GM23338 (cell line): Measurements from ENCODE around the gene CTNNA3. TPM values are rescaled to one million over a fixed set of nuclear protein-coding genes. Genes with fewer than 3 reads are reported as not detected.

Source experiments
- ATAC-seq: fragments of 200-7000 bp; cut with Tn5 transposase; 3 replicates; pipeline ENCODE4 v1.9.1; 2020
- DNase-seq: peaks from one replicate; pipeline ENCODE4 v3.0.0-alpha.2; 2015; ENCODE audit warnings: low spot score
- H2AFZ ChIP-seq: fragments of 200-600 bp; sonication (generic); 2 replicates; pipeline ENCODE4 v1.8.0; 2016; ENCODE audit warnings: antibody characterized with exemption, mild to moderate bottlenecking, moderate library complexity
- H3F3A ChIP-seq: fragments of 200-600 bp; sonication (generic); replicated peaks from 2 replicates; pipeline ENCODE4 v1.8.0; 2017; ENCODE audit warnings: antibody characterized with exemption, mixed run types, low read depth
- H3K27ac ChIP-seq: fragments of 200-600 bp; sonication (generic); 2 replicates; pipeline ENCODE4 v1.6.1; 2016; ENCODE audit warnings: low read depth
- H3K27me3 ChIP-seq: fragments of 200-600 bp; sonication (generic); 2 replicates; pipeline ENCODE4 v1.8.0; 2016; ENCODE audit warnings: mild to moderate bottlenecking, mixed run types, moderate library complexity; ENCODE audit not compliant: insufficient read depth
- H3K36me3 ChIP-seq: fragments of 200-600 bp; sonication (generic); 2 replicates; pipeline ENCODE4 v1.8.0; 2016; ENCODE audit warnings: mild to moderate bottlenecking; ENCODE audit not compliant: insufficient read depth
- H3K4me1 ChIP-seq: fragments of 200-600 bp; sonication (generic); 2 replicates; pipeline ENCODE4 v1.8.0; 2016; ENCODE audit warnings: mild to moderate bottlenecking, moderate library complexity; ENCODE audit not compliant: insufficient read depth
- H3K4me2 ChIP-seq: fragments of 200-600 bp; sonication (generic); 2 replicates; pipeline ENCODE4 v1.7.1; 2017; ENCODE audit warnings: mixed run types
- H3K4me3 ChIP-seq: fragments of 200-600 bp; sonication (generic); 2 replicates; pipeline ENCODE4 v1.6.1; 2016; ENCODE audit warnings: mixed run types
- H3K79me2 ChIP-seq: fragments of 200-600 bp; sonication (generic); replicated peaks from 2 replicates; pipeline ENCODE4 v1.8.0; 2017; ENCODE audit warnings: mild to moderate bottlenecking; ENCODE audit not compliant: insufficient read depth
- H3K9me2 ChIP-seq: fragments of 200-600 bp; sonication (generic); 2 replicates; pipeline ENCODE4 v1.8.0; 2017; ENCODE audit not compliant: insufficient read depth
- H4K20me1 ChIP-seq: fragments of 200-600 bp; sonication (generic); replicated peaks from 2 replicates; pipeline ENCODE4 v1.8.0; 2017; ENCODE audit warnings: mild to moderate bottlenecking; ENCODE audit not compliant: insufficient read depth
- H3K27ac Mint-ChIP-seq: 2 replicates; pipeline ENCODE4 v1.8.0; 2020; ENCODE audit warnings: inconsistent platforms, mild to moderate bottlenecking, moderate library complexity, mixed read lengths
- H3K27me3 Mint-ChIP-seq: 3 replicates; pipeline ENCODE4 v1.8.0; 2022; ENCODE audit warnings: low read depth, mild to moderate bottlenecking, moderate library complexity, mixed read lengths, inconsistent platforms; ENCODE audit not compliant: insufficient read depth, poor library complexity
- H3K36me3 Mint-ChIP-seq: 3 replicates; pipeline ENCODE4 v1.8.0; 2021; ENCODE audit warnings: low read depth, mild to moderate bottlenecking, inconsistent platforms, moderate library complexity, mixed read lengths
- H3K4me1 Mint-ChIP-seq: 3 replicates; pipeline ENCODE4 v1.8.0; 2020; ENCODE audit warnings: mild to moderate bottlenecking, inconsistent platforms, mixed read lengths
- H3K4me3 Mint-ChIP-seq: 3 replicates; pipeline ENCODE4 v1.8.0; 2021; ENCODE audit warnings: moderate library complexity, mild to moderate bottlenecking, inconsistent platforms, mixed read lengths
- H3K9me3 Mint-ChIP-seq: 3 replicates; pipeline ENCODE4 v1.8.0; 2020; ENCODE audit warnings: moderate library complexity, mild to moderate bottlenecking, inconsistent platforms, mixed read lengths
- CREB1 ChIP-seq: fragments of 250-450 bp; sonication (Bioruptor Pico); IDR thresholded peaks from 2 replicates; pipeline ENCODE4 v1.5.0; 2020; ENCODE audit warnings: low read depth, mild to moderate bottlenecking, moderate library complexity
- CTCF ChIP-seq, 2 experiments: fragments of 200-600 bp in 1 of 2; sonication (generic) in 1 of 2; conservative IDR thresholded peaks; 2 replicates each; pipeline versions ENCODE4 v1.5.1 to v1.6.1; 2016 to 2017; ENCODE audit warnings: antibody characterized with exemption in 2 of 2, low read depth in 2 of 2, mild to moderate bottlenecking in 2 of 2, moderate library complexity in 1 of 2
- ETS1 ChIP-seq: IDR thresholded peaks from 2 replicates; pipeline ENCODE4 v1.6.1; 2016; ENCODE audit warnings: antibody characterized with exemption
- EZH2 ChIP-seq: fragments of 200-600 bp; sonication (generic); IDR thresholded peaks from one replicate; pipeline ENCODE4 v1.8.0; 2017; ENCODE audit warnings: antibody characterized with exemption, mild to moderate bottlenecking, low read depth; ENCODE audit not compliant: unreplicated experiment
- EZH2phosphoT487 ChIP-seq: fragments of 200-600 bp; sonication (generic); IDR thresholded peaks from one replicate; pipeline ENCODE4 v1.8.1; 2018; ENCODE audit warnings: antibody characterized with exemption; ENCODE audit not compliant: unreplicated experiment
- JUNB ChIP-seq: IDR thresholded peaks from one replicate; pipeline ENCODE4 v1.6.1; 2016; ENCODE audit warnings: antibody characterized with exemption; ENCODE audit not compliant: unreplicated experiment
- NANOG ChIP-seq: IDR thresholded peaks from 2 replicates; pipeline ENCODE4 v1.6.1; 2016; ENCODE audit warnings: antibody characterized with exemption, borderline replicate concordance
- POLR2AphosphoS5 ChIP-seq: IDR thresholded peaks from 2 replicates; pipeline ENCODE4 v1.6.1; 2016; ENCODE audit warnings: antibody characterized with exemption, low read depth
- REST ChIP-seq: IDR thresholded peaks from one replicate; pipeline ENCODE4 v1.6.1; 2018; ENCODE audit warnings: antibody characterized with exemption; ENCODE audit not compliant: unreplicated experiment
- STAT1 ChIP-seq: IDR thresholded peaks from one replicate; pipeline ENCODE4 v1.6.1; 2016; ENCODE audit warnings: antibody characterized with exemption; ENCODE audit not compliant: unreplicated experiment
- ZNF114 ChIP-seq: fragments of 250-450 bp; sonication (Bioruptor Pico); IDR thresholded peaks from 2 replicates; pipeline ENCODE4 v1.5.0; 2020; ENCODE audit warnings: mild to moderate bottlenecking, moderate library complexity
- ZNF331 ChIP-seq: fragments of 250-450 bp; sonication (Bioruptor Pico); IDR thresholded peaks from 2 replicates; pipeline ENCODE4 v1.5.0; 2020; ENCODE audit warnings: low read depth, mild to moderate bottlenecking, moderate library complexity
- ZNF462 ChIP-seq: fragments of 250-450 bp; sonication (Bioruptor Pico); IDR thresholded peaks from 2 replicates; pipeline ENCODE4 v1.5.0; 2020; ENCODE audit warnings: mild to moderate bottlenecking, moderate library complexity
- polyA plus RNA-seq: library from polyadenylated mRNA; unstranded; fragments of >200 nt; fragmentation: Nextera tagmentation; extraction: Ambion mirVana; gene quantifications from 2 replicates; pipeline ENCODE4 v1.2.1, GENCODE V29; 2016
- total RNA-seq: library from RNA; depleted of rRNA; stranded (reverse); fragments of >200 nt; shearing (Covaris generic); gene quantifications from 2 replicates; pipeline ENCODE4 v1.2.3, GENCODE V29; 2014

The CTNNA3 gene
- total and polyA plus RNA-seq, 2 experiments from 2014 or later, result 0.71 to 3.3 TPM

GRCh38 chr10:66832781-66833422 is 863.1 kb downstream of the CTNNA3 start:
- Mint-ChIP-seq H3K4me3 (no peak overlapping the region), H3K9me3 (no peaks in the 10 kb centered on the region), H3K27me3 (no peaks in the 10 kb centered on the region), H3K36me3 (no peaks in the 10 kb centered on the region), H3K27ac (no peak overlapping the region), H3K4me1 (peaks cover 19% of the 10 kb centered on the region)
- no peaks in the 10 kb centered on the region for H3K79me2 ChIP-seq
- no peak for ATAC-seq
- no peaks in the 10 kb centered on the region for H3K9me2 ChIP-seq
- H3K4me3 ChIP-seq, result no peak overlapping the region
- TF ChIP-seq EZH2 (no peak), REST (no peak), ETS1 (no peak), CREB1 (no peak), ZNF331 (CRISPR knock-in tag) (no peak), ZNF114 (CRISPR knock-in tag) (no peak), JUNB (no peak), EZH2phosphoT487 (no peak), ZNF462 (CRISPR knock-in tag) (no peak), CTCF (conservative IDR thresholded peaks at IDR 0.05; ENCODE audit: low read depth in 2 of 2) (no peak), POLR2AphosphoS5 (no peak), STAT1 (no peak), NANOG (no peak)
- H3F3A ChIP-seq, result no peaks in the 10 kb centered on the region
- H3K4me1 ChIP-seq, result peaks cover 4% of the 10 kb centered on the region
- no peak overlapping the region for H2AFZ ChIP-seq
- no peaks in the 10 kb centered on the region for H3K27me3 ChIP-seq
- no peak for DNase-seq
- no peak overlapping the region for H3K4me2 ChIP-seq
- no peaks in the 10 kb centered on the region for H4K20me1 ChIP-seq
- no peaks in the 10 kb centered on the region for H3K36me3 ChIP-seq
- H3K27ac ChIP-seq, result no peak overlapping the region
